Brain microvascular endothelial cell (primary cell): Measurements from ENCODE around the gene RBM26.

ENCODE experiments used
- DNase-seq: peaks from one replicate; pipeline ENCODE4 v3.0.0-alpha.2; 2020
- H3K27ac ChIP-seq: fragments of 250-450 bp; sonication (Bioruptor Pico); 2 replicates; pipeline ENCODE4 v1.5.1; 2020; ENCODE audit warnings: mild to moderate bottlenecking, moderate library complexity
- H3K27me3 ChIP-seq: fragments of 250-450 bp; sonication (Bioruptor Pico); replicated peaks from 2 replicates; pipeline ENCODE4 v1.5.1; 2020; ENCODE audit warnings: mild to moderate bottlenecking
- H3K36me3 ChIP-seq: fragments of 250-450 bp; sonication (Bioruptor Pico); replicated peaks from 2 replicates; pipeline ENCODE4 v1.5.1; 2020; ENCODE audit warnings: mild to moderate bottlenecking
- H3K4me3 ChIP-seq: 2 replicates; pipeline ENCODE4 v1.5.1; 2011; ENCODE audit warnings: low read depth, mild to moderate bottlenecking, control low read depth, low read length, moderate library complexity
- CTCF ChIP-seq: IDR thresholded peaks from 2 replicates; pipeline ENCODE4 v1.5.1; 2011; ENCODE audit warnings: low read depth, mild to moderate bottlenecking, moderate library complexity, low read length, control low read depth, inconsistent platforms; ENCODE audit errors: missing control alignments
- in situ Hi-C: cut with HindIII; loops from 2 replicates; pipeline ENCODE4 v1.10.0; 2017; ENCODE audit warnings: low sequenced_read_pairs, low pct_ligation_motif_present

The RBM26 gene

GRCh38 chr13:79349011-79349410 is 57.0 kb downstream of the RBM26 start:
- TF ChIP-seq CTCF, result no peak
- H3K4me3 ChIP-seq, result no peak overlapping the region
- in situ Hi-C loops, result no loop called here
- H3K36me3 ChIP-seq, result peaks cover under 1% of the 10 kb centered on the region
- no peaks in the 10 kb centered on the region for H3K27me3 ChIP-seq
- no peak for DNase-seq
- no peak overlapping the region for H3K27ac ChIP-seq

GRCh38 chr13:79346300-79346914 is 59.6 kb downstream of the RBM26 start:
- no peaks in the 10 kb centered on the region for H3K27me3 ChIP-seq
- H3K36me3 ChIP-seq, result peaks cover 7% of the 10 kb centered on the region
- no peak overlapping the region for H3K4me3 ChIP-seq
- no peak for TF ChIP-seq CTCF
- no peak overlapping the region for H3K27ac ChIP-seq
- no peak for DNase-seq
- in situ Hi-C loops, result no loop called here

- H3K4me3 ChIP-seq, result no peak overlapping the region
Observed at GRCh38 chr13:79341202-79341601, 64.9 kb downstream of the RBM26 start.

GRCh38 chr13:79340490-79340889 is 65.6 kb downstream of the RBM26 start:
- Histone ChIP-seq H3K36me3 (peaks cover 15% of the 10 kb centered on the region), H3K4me3 (no peak overlapping the region), H3K27me3 (no peaks in the 10 kb centered on the region), H3K27ac (no peak overlapping the region)
- DNase-seq, result no peak
- in situ Hi-C loops, result no loop called here
- no peak for TF ChIP-seq CTCF

More at GRCh38 chr13:79341202-79341601, 64.9 kb downstream of the RBM26 start:
- no peak overlapping the region for H3K27ac ChIP-seq
- in situ Hi-C loops, result no loop called here
- TF ChIP-seq CTCF, result no peak
- DNase-seq, result no peak
- H3K27me3 ChIP-seq, result no peaks in the 10 kb centered on the region
- peaks cover 12% of the 10 kb centered on the region for H3K36me3 ChIP-seq

GRCh38 chr13:79338343-79338742 is 67.7 kb downstream of the RBM26 start:
- in situ Hi-C loops, result no loop called here
- DNase-seq, result no peak
- no peak overlapping the region for H3K27ac ChIP-seq
- peaks cover 13% of the 10 kb centered on the region for H3K36me3 ChIP-seq
- no peaks in the 10 kb centered on the region for H3K27me3 ChIP-seq
- TF ChIP-seq CTCF, result no peak
- H3K4me3 ChIP-seq, result no peak overlapping the region

- H3K27me3 ChIP-seq, result no peaks in the 10 kb centered on the region
- TF ChIP-seq CTCF, result no peak
- H3K27ac ChIP-seq, result no peak overlapping the region
- H3K4me3 ChIP-seq, result no peak overlapping the region
- in situ Hi-C loops, result no loop called here
- H3K36me3 ChIP-seq, result peaks cover 11% of the 10 kb centered on the region
- no peak for DNase-seq
Observed at GRCh38 chr13:79336966-79337365, 69.1 kb downstream of the RBM26 start.
